ENCODE results near the gene PSME1. TPM values are rescaled to one million over a fixed set of nuclear protein-coding genes. Genes with fewer than 3 reads are reported as not detected.

Gene PSME1
- total RNA-seq, 1 experiment from 2014 or later = 76.8 TPM

DNA sequence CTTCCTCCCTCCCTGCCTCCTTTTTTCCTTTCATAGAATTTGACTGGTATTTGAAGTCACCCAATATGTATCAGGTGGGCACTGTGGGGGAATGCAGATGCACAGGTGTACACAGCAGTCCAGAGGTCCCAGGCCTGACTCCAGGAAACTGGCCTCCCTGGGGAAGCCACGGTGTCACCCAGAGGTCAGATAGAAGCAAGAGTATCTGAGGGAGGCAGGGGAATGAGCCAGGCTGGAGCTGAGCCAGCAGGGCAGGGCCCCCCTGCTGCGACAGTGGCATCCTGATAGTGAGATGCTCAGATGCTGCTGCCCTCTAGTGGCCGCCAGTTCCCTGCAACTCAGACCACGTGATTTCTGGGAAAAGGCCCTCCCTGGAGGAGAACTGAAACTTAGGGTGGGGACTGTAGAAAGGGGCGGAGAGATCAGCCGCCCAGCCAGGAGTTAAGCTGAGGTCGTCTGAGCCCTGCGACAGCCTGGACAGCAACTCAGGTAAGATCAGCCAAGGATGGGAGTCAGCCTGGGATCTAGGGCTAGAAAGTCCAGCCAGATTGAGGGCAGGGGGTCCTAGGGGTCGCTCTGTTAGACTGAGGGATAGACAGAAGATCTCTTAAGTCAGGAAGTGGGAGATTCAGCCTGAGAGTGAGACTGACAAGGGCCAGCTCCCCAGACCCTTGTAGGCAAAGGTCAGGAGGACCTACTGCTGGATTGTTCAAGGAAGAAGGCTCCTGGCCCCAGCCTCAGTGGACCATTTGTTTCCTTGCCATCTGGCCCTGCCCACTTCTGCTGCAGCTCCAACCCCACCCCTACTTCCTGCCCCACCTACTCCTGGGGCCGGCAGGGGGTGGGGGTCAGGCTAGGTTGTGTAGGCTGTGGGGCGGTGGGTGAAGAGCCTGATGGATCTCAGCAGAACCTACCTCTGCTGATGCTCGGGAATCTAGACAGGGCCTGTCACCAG lies 25.1 kb downstream of the PSME1 start, which contains the start of gene IRF9 (continued):
- TF ChIP-seq PRDM15 (CRISPR knock-in tag; IDR thresholded peaks at IDR 0.05) (no peak), SMAD4 (CRISPR knock-in tag; IDR thresholded peaks at IDR 0.05) (no peak), TEAD1 (CRISPR knock-in tag; IDR thresholded peaks at IDR 0.05) (no peak), NR3C1 (CRISPR knock-in tag; conservative IDR thresholded peaks at IDR 0.05; ENCODE audit: low read depth) (no peak), NFYB (CRISPR knock-in tag; conservative IDR thresholded peaks at IDR 0.05; ENCODE audit: low read depth) (no peak), ZNF396 (CRISPR knock-in tag; IDR thresholded peaks at IDR 0.05; ENCODE audit: borderline replicate concordance) (no peak)
- TF ChIP-seq, protein P1, sequence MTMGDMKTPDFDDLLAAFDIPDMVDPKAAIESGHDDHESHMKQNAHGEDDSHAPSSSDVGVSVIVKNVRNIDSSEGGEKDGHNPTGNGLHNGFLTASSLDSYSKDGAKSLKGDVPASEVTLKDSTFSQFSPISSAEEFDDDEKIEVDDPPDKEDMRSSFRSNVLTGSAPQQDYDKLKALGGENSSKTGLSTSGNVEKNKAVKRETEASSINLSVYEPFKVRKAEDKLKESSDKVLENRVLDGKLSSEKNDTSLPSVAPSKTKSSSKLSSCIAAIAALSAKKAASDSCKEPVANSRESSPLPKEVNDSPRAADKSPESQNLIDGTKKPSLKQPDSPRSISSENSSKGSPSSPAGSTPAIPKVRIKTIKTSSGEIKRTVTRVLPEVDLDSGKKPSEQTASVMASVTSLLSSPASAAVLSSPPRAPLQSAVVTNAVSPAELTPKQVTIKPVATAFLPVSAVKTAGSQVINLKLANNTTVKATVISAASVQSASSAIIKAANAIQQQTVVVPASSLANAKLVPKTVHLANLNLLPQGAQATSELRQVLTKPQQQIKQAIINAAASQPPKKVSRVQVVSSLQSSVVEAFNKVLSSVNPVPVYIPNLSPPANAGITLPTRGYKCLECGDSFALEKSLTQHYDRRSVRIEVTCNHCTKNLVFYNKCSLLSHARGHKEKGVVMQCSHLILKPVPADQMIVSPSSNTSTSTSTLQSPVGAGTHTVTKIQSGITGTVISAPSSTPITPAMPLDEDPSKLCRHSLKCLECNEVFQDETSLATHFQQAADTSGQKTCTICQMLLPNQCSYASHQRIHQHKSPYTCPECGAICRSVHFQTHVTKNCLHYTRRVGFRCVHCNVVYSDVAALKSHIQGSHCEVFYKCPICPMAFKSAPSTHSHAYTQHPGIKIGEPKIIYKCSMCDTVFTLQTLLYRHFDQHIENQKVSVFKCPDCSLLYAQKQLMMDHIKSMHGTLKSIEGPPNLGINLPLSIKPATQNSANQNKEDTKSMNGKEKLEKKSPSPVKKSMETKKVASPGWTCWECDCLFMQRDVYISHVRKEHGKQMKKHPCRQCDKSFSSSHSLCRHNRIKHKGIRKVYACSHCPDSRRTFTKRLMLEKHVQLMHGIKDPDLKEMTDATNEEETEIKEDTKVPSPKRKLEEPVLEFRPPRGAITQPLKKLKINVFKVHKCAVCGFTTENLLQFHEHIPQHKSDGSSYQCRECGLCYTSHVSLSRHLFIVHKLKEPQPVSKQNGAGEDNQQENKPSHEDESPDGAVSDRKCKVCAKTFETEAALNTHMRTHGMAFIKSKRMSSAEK (CRISPR knock-in tag; IDR thresholded peaks at IDR 0.05; ENCODE audit: borderline replicate concordance) = no peak
- TF ChIP-seq, protein P2, sequence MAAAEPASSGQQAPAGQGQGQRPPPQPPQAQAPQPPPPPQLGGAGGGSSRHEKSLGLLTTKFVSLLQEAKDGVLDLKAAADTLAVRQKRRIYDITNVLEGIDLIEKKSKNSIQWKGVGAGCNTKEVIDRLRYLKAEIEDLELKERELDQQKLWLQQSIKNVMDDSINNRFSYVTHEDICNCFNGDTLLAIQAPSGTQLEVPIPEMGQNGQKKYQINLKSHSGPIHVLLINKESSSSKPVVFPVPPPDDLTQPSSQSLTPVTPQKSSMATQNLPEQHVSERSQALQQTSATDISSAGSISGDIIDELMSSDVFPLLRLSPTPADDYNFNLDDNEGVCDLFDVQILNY (CRISPR knock-in tag; IDR thresholded peaks at IDR 0.05) = no peak

DNA sequence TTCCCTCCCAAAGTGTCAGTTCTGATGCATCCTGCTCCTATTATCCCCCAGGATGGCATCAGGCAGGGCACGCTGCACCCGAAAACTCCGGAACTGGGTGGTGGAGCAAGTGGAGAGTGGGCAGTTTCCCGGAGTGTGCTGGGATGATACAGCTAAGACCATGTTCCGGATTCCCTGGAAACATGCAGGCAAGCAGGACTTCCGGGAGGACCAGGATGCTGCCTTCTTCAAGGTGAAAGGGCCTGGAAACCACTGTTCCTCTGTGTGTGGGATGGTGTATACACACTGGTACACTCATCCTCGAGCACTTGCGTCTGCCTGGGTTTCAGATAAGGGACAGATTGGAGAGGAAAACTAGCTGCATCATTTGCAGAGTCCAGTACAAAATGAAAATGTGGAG lies 26.1 kb downstream of the PSME1 start:
- no peak for DNase-seq (ENCODE audit: low spot score)
- peaks cover 27% of the 10 kb centered on the region for H3K36me3 Mint-ChIP-seq
- peaks cover 13% of the 10 kb centered on the region for H3K4me1 Mint-ChIP-seq
- TF ChIP-seq, protein P3, sequence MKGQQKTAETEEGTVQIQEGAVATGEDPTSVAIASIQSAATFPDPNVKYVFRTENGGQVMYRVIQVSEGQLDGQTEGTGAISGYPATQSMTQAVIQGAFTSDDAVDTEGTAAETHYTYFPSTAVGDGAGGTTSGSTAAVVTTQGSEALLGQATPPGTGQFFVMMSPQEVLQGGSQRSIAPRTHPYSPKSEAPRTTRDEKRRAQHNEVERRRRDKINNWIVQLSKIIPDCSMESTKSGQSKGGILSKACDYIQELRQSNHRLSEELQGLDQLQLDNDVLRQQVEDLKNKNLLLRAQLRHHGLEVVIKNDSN (CRISPR knock-in tag; IDR thresholded peaks at IDR 0.05) = no peak
- no peak for TF ChIP-seq AR (CRISPR knock-in tag; IDR thresholded peaks at IDR 0.05)
- no peak for TF ChIP-seq ZNF219 (CRISPR knock-in tag; IDR thresholded peaks at IDR 0.05; ENCODE audit: borderline replicate concordance)
- TF ChIP-seq, protein P4, sequence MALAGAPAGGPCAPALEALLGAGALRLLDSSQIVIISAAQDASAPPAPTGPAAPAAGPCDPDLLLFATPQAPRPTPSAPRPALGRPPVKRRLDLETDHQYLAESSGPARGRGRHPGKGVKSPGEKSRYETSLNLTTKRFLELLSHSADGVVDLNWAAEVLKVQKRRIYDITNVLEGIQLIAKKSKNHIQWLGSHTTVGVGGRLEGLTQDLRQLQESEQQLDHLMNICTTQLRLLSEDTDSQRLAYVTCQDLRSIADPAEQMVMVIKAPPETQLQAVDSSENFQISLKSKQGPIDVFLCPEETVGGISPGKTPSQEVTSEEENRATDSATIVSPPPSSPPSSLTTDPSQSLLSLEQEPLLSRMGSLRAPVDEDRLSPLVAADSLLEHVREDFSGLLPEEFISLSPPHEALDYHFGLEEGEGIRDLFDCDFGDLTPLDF (CRISPR knock-in tag; IDR thresholded peaks at IDR 0.05) = no peak
- ATAC-seq = no peak
- no peaks in the 10 kb centered on the region for H3K9me3 Mint-ChIP-seq
- ChIA-PET CTCF (interaction anchor here (1.0 to 2.7 kb wide), 15 partner anchors 11 to 269 kb away, joined by 3 to 55 read pairs (median 7); partner anchors contain the start of genes CHMP4A, CIDEB, DCAF11 and IPO4), POLR2A (interaction anchor here (1.3 to 2.2 kb wide), 4 partner anchors 15 to 80 kb away, joined by 4 to 10 read pairs (median 6); partner anchors contain the start of genes CHMP4A, IPO4, PSME2 and RNF31)
- no peaks in the 10 kb centered on the region for H3K27me3 Mint-ChIP-seq (ENCODE audit: low read depth)
- H3K4me3 Mint-ChIP-seq = peak overlapping the region; percentile 70; the same call in 1 of the 2 replicates
- no peak overlapping the region for H3K27ac Mint-ChIP-seq

All from WTC11 (cell line).